Right cardiac atrium (tissue), 5 donors: Measurements from ENCODE around the gene COL11A1. TPM values are rescaled to one million over a fixed set of nuclear protein-coding genes. Genes with fewer than 3 reads are reported as not detected.
"Not testable (repeated sequence)": the region's sequence is repeated elsewhere in the genome, so short reads cannot be mapped to it uniquely, and the experiment has no call there.

Source experiments
- ATAC-seq, 2 donors: fragments of 200-7000 bp; cut with Tn5 transposase; one replicate each; pipeline versions ENCODE4 v1.8.0 to v1.9.1; 2020; ENCODE audit warnings: moderate library complexity in 2 of 2, mild to moderate bottlenecking in 1 of 2
- DNase-seq, 3 donors: peaks; one replicate each; pipeline ENCODE4 v3.0.0-alpha.2; 2020
- H3K27ac ChIP-seq: one replicate; pipeline ENCODE4 v1.5.1; 2013; ENCODE audit warnings: mild to moderate bottlenecking, low read length, control low read depth, moderate library complexity
- H3K27me3 ChIP-seq: one replicate; pipeline ENCODE4 v1.6.1; 2013; ENCODE audit not compliant: control insufficient read depth, insufficient read depth
- H3K4me1 ChIP-seq: one replicate; pipeline ENCODE4 v1.6.1; 2013; ENCODE audit warnings: low read length; ENCODE audit not compliant: control insufficient read depth, insufficient read depth
- H3K4me3 ChIP-seq: one replicate; pipeline ENCODE4 v1.5.1; 2013; ENCODE audit warnings: low read length, control low read depth
- H3K9me3 ChIP-seq: one replicate; pipeline ENCODE4 v1.6.1; 2013; ENCODE audit warnings: low read length; ENCODE audit not compliant: control insufficient read depth
- WGBS: extraction: QIAGEN DNeasy Blood & Tissue Kit; methylation state at CpG from one replicate; pipeline ENCODE4 v1.1.7; 2013; 5-methylcytosine and 5-hydroxymethylcytosine counted together
- intact Hi-C, 4 donors: fragments of 100-400 bp; cut with DNase I; formaldehyde crosslinking; loops; one replicate each; pipeline versions ENCODE4 v1.11.0 to v1.14.0; 2022 to 2023
- polyA plus RNA-seq: library from polyadenylated mRNA; stranded (reverse); fragments of 200-250 nt; gene quantifications from one replicate; pipeline ENCODE4 v1.2.3, GENCODE V29; 2013
- total RNA-seq, 4 donors: library from RNA; stranded (reverse); fragmentation: NEBNext Ultra II Directional; extraction: Animal tissue kit (Norgen Biotek cat#: 25700); gene quantifications; one replicate each; pipeline ENCODE4 v1.2.1, GENCODE V29; 2021
- donor health status: healthy with polysubstance abuse.
- donor health status: DM: no; HTN: yes; CAD: no.
- donor health status: DM: no; HTN: no; CAD: no.
- donor health status: DM: no; HTN: yes; CAD: no; lungs with severe emphysema.
- donor health status: DM: yes; HTN: yes; CAD: no.

COL11A1 gene
- total and polyA plus RNA-seq, 5 donors: 0.05 TPM; not detected in 4

- no peak for DNase-seq
- Histone ChIP-seq H3K4me1 (no peaks in the 10 kb centered on the region), H3K27me3 (no peaks in the 10 kb centered on the region), H3K27ac (no peak overlapping the region), H3K9me3 (no peaks in the 10 kb centered on the region), H3K4me3 (no peak overlapping the region)
- ATAC-seq: no peak
- intact Hi-C loops: no loop called here
- 70% methylated on average over 2 of the region's 2 CpGs for WGBS
Observed at GRCh38 chr1:103075316-103076000, 32.9 kb downstream of the COL11A1 start.

- Histone ChIP-seq H3K27me3 (no peaks in the 10 kb centered on the region), H3K9me3 (no peaks in the 10 kb centered on the region), H3K27ac (no peak overlapping the region), H3K4me3 (no peak overlapping the region), H3K4me1 (no peaks in the 10 kb centered on the region)
- intact Hi-C loops: no loop called here
- 73% methylated on average over 6 of the region's 6 CpGs for WGBS
- no peak for DNase-seq
- ATAC-seq: no peak
Observed at GRCh38 chr1:103074224-103074623, 34.1 kb downstream of the COL11A1 start.

DNA sequence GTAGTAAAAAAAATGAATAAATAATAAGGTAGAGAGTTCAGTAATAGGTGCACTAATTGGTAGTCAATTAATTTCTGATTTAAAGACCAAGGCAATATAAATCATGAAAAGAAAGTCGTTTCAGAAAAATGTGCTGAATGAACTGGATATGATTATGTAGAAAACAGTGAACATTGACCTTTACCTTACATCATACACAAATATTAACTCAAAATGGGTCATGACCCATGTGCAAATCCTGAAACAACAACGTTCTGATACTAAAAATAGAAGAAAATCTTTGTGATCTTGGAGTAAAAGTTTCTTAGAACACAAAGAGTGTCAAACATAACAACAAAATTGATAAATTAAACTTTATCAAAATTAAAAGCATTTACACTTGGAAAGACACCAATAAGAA lies 39.1 kb downstream of the COL11A1 start:
- DNase-seq: no peak
- intact Hi-C loops: no loop called here
- Histone ChIP-seq H3K27me3 (no peaks in the 10 kb centered on the region), H3K9me3 (no peaks in the 10 kb centered on the region), H3K4me1 (no peaks in the 10 kb centered on the region), H3K27ac (no peak overlapping the region), H3K4me3 (no peak overlapping the region)
- ATAC-seq: no peak
- WGBS: 33% methylated on average over 2 of the region's 2 CpGs

GRCh38 chr1:103063921-103064320 lies 44.4 kb downstream of the COL11A1 start:
- DNase-seq (no peak), ATAC-seq (no peak)
- intact Hi-C loops: no loop called here
- WGBS: 55% methylated on average over 2 of the region's 2 CpGs
- Histone ChIP-seq H3K9me3 (no peaks in the 10 kb centered on the region), H3K4me1 (no peaks in the 10 kb centered on the region), H3K27ac (no peak overlapping the region), H3K27me3 (no peaks in the 10 kb centered on the region), H3K4me3 (no peak overlapping the region)

- no peaks in the 10 kb centered on the region for H3K9me3 ChIP-seq
- no peak overlapping the region for H3K27ac ChIP-seq
- no peak overlapping the region for H3K4me3 ChIP-seq
- no peaks in the 10 kb centered on the region for H3K4me1 ChIP-seq
- intact Hi-C loops: no loop called here
- ATAC-seq (no peak), DNase-seq (no peak)
- H3K27me3 ChIP-seq: no peaks in the 10 kb centered on the region
Observed at GRCh38 chr1:103058391-103058790, 49.9 kb downstream of the COL11A1 start.

DNA sequence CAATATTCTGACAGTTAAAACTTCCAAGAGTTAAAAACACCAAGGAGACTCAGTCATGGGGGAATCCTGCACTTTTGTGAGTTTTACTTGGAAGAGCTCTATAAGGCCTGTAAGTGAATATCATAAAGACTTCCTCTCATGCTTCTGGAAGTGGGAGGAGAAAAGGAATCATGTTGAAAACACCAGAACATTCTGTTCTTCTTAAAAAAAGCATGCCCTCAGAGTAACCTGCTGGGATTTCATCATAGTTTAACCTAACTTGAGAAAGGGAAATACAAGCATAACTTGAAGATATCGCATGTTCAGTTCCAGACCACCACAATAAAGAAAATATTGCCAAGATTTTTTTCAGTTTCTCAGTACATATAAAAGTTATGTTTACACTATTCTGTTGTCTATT lies 51.9 kb downstream of the COL11A1 start:
- Histone ChIP-seq H3K9me3 (no peaks in the 10 kb centered on the region), H3K27ac (no peak overlapping the region), H3K27me3 (no peaks in the 10 kb centered on the region), H3K4me3 (no peak overlapping the region), H3K4me1 (no peaks in the 10 kb centered on the region)
- ATAC-seq (no peak), DNase-seq (no peak)
- intact Hi-C loops: no loop called here
- WGBS: 52% methylated on average over 1 of the region's 1 CpG

- ATAC-seq, H3K9me3 ChIP-seq, H3K4me3 ChIP-seq, H3K4me1 ChIP-seq, H3K27me3 ChIP-seq, intact Hi-C loops, H3K27ac ChIP-seq, DNase-seq: not testable (repeated sequence)
- WGBS: 87% methylated on average over 13 of the region's 13 CpGs
Observed at GRCh38 chr1:103028110-103028509, 80.2 kb downstream of the COL11A1 start.

DNA sequence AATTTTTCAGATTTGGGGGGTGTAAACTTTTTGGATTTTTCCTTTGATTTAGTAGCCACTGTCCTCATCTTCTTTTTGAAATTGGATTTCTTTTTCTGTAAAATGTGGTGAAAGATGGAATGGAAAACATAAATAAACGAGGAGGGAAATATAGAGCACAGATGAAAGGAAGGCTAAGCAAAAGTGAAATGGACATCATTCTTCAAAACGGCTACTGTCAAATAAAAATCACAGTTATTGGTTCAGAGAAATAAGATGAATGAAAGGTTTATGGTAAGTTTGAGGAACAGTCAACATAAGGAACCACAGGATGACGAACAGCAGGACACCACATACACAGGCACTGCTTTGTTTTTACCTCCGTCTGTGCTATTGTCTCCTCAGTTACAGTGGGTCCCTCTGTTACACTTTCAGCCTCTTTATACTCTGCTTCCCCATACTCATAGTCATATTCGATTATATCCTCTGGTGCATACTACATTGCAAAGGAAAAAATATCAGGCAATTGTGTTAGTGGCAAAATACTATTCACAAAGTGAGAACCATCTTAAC lies 82.4 kb downstream of the COL11A1 start:
- Histone ChIP-seq H3K27ac (no peak overlapping the region), H3K27me3 (no peaks in the 10 kb centered on the region), H3K9me3 (no peaks in the 10 kb centered on the region), H3K4me1 (no peaks in the 10 kb centered on the region), H3K4me3 (no peak overlapping the region)
- ATAC-seq: no peak
- intact Hi-C loops: no loop called here
- WGBS: 54% methylated on average over 5 of the region's 5 CpGs
- DNase-seq: no peak

- Histone ChIP-seq H3K27me3 (no peaks in the 10 kb centered on the region), H3K4me1 (no peaks in the 10 kb centered on the region), H3K4me3 (no peak overlapping the region), H3K9me3 (no peaks in the 10 kb centered on the region), H3K27ac (no peak overlapping the region)
- WGBS: 69% methylated on average over 1 of the region's 1 CpG
- intact Hi-C loops: no loop called here
- ATAC-seq (no peak), DNase-seq (no peak)
Observed at GRCh38 chr1:103024051-103024450, 84.3 kb downstream of the COL11A1 start.

- intact Hi-C loops: no loop called here
Observed at GRCh38 chr1:103002005-103002404, 106.3 kb downstream of the COL11A1 start.

GRCh38 chr1:102978874-102979273 lies 129.4 kb downstream of the COL11A1 start:
- no peak for DNase-seq
- H3K4me3 ChIP-seq: no peak overlapping the region
- no peaks in the 10 kb centered on the region for H3K9me3 ChIP-seq
- 88% methylated on average over 6 of the region's 6 CpGs for WGBS
- no peak for ATAC-seq
- no peaks in the 10 kb centered on the region for H3K4me1 ChIP-seq
- H3K27me3 ChIP-seq: no peaks in the 10 kb centered on the region
- intact Hi-C loops: no loop called here
- H3K27ac ChIP-seq: no peak overlapping the region

More at GRCh38 chr1:103002005-103002404, 106.3 kb downstream of the COL11A1 start:
- H3K4me1 ChIP-seq: no peaks in the 10 kb centered on the region
- no peaks in the 10 kb centered on the region for H3K9me3 ChIP-seq
- no peaks in the 10 kb centered on the region for H3K27me3 ChIP-seq
- no peak overlapping the region for H3K4me3 ChIP-seq
- WGBS: 79% methylated on average over 3 of the region's 3 CpGs
- DNase-seq (no peak), ATAC-seq (no peak)
- no peak overlapping the region for H3K27ac ChIP-seq

- H3K4me1 ChIP-seq: no peaks in the 10 kb centered on the region
- no peaks in the 10 kb centered on the region for H3K27me3 ChIP-seq
- intact Hi-C loops: no loop called here
- no peak overlapping the region for H3K27ac ChIP-seq
- DNase-seq: no peak
- no peak for ATAC-seq
- H3K4me3 ChIP-seq: no peak overlapping the region
- no peaks in the 10 kb centered on the region for H3K9me3 ChIP-seq
Observed at GRCh38 chr1:102977292-102977691, 131.0 kb downstream of the COL11A1 start.
